Thymus (tissue), 11 donors: ENCODE results near the gene TXNDC15. TPM values are rescaled to one million over a fixed set of nuclear protein-coding genes. Genes with fewer than 3 reads are reported as not detected.

Experiments used
- DNase-seq, 9 donors: peaks; one replicate each; pipeline ENCODE4 v3.0.0-alpha.2; 2013; ENCODE audit warnings: low spot score in 9 of 9, low read depth in 6 of 9, missing footprints in 1 of 9
- H3K27ac ChIP-seq, 2 donors: one replicate each; pipeline ENCODE4 v1.5.1; 2013; ENCODE audit warnings: control low read depth in 1 of 2, low read depth in 1 of 2, low read length in 1 of 2, mild to moderate bottlenecking in 1 of 2, moderate library complexity in 1 of 2
- H3K27me3 ChIP-seq, 2 donors: one replicate each; pipeline ENCODE4 v1.5.1; 2013; ENCODE audit warnings: low read length in 1 of 2; ENCODE audit not compliant: control insufficient read depth in 2 of 2, insufficient read depth in 1 of 2
- H3K36me3 ChIP-seq, 2 donors: one replicate each; pipeline ENCODE4 v1.5.1; 2013; ENCODE audit warnings: low read length in 1 of 2, mild to moderate bottlenecking in 1 of 2, moderate library complexity in 1 of 2; ENCODE audit not compliant: control insufficient read depth in 2 of 2, insufficient read depth in 2 of 2
- H3K4me1 ChIP-seq, 2 donors: one replicate each; pipeline ENCODE4 v1.5.1; 2013; ENCODE audit warnings: low read length in 2 of 2; ENCODE audit not compliant: control insufficient read depth in 2 of 2, insufficient read depth in 2 of 2
- H3K4me3 ChIP-seq, 2 donors: one replicate each; pipeline ENCODE4 v1.5.1; 2013; ENCODE audit warnings: low read length in 2 of 2, control low read depth in 1 of 2, mild to moderate bottlenecking in 1 of 2
- H3K9me3 ChIP-seq, 2 donors: one replicate each; pipeline ENCODE4 v1.5.1; 2013; ENCODE audit warnings: low read length in 1 of 2, mild to moderate bottlenecking in 1 of 2; ENCODE audit not compliant: control insufficient read depth in 2 of 2, insufficient read depth in 1 of 2
- WGBS: extraction: QIAGEN DNeasy Blood & Tissue Kit; methylation state at CpG from one replicate; pipeline ENCODE4 v1.1.7; 2013; 5-methylcytosine and 5-hydroxymethylcytosine counted together
- polyA plus RNA-seq: library from polyadenylated mRNA; stranded (reverse); fragments of 200-250 nt; gene quantifications from one replicate; pipeline ENCODE4 v1.2.3, GENCODE V29; 2013
- total RNA-seq: library from RNA; stranded (reverse); fragments of 120-200 nt; gene quantifications from one replicate; pipeline ENCODE4 v1.2.4, GENCODE V29; 2013
- donor health status: healthy.

TXNDC15 gene
- total and polyA plus RNA-seq, 2 donors: 27.7 to 52.9 TPM

DNA sequence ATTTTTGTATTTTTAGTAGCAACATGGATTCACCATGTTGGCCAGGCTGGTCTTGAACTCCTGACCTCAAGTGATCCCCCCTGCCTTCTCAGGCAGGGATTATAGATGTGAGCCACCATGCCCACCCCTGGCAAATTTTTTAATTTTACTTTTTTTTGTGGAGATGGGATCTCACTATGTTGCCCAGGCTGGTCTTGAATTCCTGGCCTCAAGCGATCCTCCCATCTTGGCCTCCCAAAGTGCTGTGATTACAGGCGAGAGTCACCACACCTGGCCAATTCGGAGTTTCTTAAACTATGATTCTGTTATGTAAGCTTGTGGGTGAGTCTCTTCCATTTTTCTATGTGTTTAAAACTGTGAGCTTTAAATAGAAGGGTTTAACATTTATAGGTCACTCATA, 58.3 kb downstream of the TXNDC15 start:
- Histone ChIP-seq H3K27ac (no peak overlapping the region), H3K36me3 (peaks cover 25 to 30% of the 10 kb centered on the region in 2 donors), H3K27me3 (no peaks in the 10 kb centered on the region), H3K9me3 (no peaks in the 10 kb centered on the region), H3K4me1 (no peaks in the 10 kb centered on the region), H3K4me3 (no peak overlapping the region)
- no peak for DNase-seq
- WGBS: 96% methylated on average over 3 of the region's 3 CpGs

DNA sequence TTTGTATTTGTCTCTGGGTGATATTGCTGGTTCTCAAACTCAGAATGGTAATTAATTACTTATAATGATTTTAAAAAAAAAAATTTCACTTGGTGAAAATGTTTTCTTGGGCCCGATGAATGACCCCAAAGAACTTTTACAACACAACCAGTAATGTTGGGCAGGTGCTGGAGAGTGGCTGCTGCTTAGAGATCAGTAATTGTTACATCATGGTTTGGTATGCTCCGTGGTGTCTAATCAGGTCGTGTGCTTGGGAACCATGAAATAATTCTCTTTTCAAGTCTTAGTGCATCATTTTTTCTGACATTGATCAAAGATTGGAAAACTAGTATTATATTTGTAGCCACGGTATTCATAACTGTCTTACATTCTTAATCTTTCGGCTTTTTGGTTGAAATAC, 60.0 kb downstream of the TXNDC15 start:
- no peak for DNase-seq
- Histone ChIP-seq H3K27ac (no peak overlapping the region), H3K9me3 (no peaks in the 10 kb centered on the region), H3K4me3 (no peak overlapping the region), H3K27me3 (no peaks in the 10 kb centered on the region), H3K4me1 (no peaks in the 10 kb centered on the region), H3K36me3 (peaks cover 23 to 39% of the 10 kb centered on the region in 2 donors)
- WGBS: 98% methylated on average over 5 of the region's 5 CpGs

DNA sequence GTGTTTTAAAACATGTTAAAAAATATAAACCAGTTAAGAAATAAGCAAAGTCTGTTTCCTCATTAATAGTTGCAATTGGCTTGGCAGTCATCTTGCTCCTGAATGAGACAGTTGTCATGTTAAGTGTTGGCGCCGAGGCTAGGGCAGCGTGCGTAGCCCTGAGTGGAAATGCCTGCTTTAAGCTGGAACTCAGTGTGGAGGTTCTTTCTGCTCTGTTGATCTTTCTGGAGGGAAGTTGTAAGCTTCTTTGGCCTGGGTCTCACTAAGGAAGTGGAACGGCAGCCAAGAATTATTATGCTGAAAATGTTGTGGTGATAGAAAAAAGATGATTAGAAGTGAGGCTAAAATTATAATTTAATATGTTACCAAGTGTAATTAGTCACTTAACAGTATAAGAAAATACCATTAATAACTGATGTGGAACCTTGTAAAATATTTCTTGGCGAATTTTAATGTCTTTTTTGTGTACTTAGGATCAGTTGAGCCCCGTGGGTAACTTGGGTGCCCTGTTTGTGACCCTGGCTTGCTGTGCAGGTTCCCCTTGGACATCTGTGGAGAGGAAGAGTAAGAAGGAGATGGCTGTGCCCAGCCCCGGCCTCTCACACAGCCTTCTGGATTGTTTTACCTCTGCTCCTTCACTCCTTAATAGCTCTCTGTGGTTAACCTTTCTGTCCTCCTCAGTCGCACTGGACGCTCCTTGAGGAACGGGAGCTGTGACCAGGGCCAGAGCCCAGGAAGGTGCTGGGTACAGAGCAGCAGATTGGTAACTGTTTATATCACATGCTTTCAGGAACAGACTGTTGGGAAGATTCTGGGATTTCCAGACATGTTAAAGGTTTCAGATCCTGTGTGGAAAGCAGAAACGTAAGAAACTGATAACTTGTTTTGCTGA, 61.8 kb downstream of the TXNDC15 start:
- Histone ChIP-seq H3K9me3 (no peaks in the 10 kb centered on the region), H3K4me1 (no peaks in the 10 kb centered on the region), H3K27me3 (no peaks in the 10 kb centered on the region), H3K4me3 (no peak overlapping the region), H3K36me3 (peaks cover 20 to 38% of the 10 kb centered on the region in 2 donors), H3K27ac (peak overlapping the region in 1 of 2 donors; percentile 27)
- DNase-seq: no peak
- WGBS: 93% methylated on average over 12 of the region's 12 CpGs

DNA sequence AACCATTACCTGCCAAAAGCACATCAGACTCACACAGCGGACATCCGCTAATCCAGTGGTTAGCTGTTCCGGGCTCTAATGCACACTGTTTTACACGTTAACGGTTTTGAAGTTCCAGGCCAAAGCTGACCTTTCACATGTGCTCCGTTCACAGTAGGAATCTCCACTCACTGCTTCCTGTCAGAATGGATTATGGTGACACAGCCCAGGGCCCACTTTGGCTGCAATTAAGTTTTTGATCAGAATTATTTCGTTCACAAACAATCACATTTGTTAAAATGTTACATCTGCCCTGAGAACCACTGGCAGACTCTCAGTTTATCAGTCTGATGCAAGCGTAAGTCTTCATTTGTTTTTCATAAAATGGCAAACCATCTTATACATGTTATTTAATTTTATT, 63.4 kb downstream of the TXNDC15 start:
- 98% methylated on average over 8 of the region's 8 CpGs for WGBS
- H3K36me3 ChIP-seq: peaks cover 20 to 33% of the 10 kb centered on the region in 2 donors

DNA sequence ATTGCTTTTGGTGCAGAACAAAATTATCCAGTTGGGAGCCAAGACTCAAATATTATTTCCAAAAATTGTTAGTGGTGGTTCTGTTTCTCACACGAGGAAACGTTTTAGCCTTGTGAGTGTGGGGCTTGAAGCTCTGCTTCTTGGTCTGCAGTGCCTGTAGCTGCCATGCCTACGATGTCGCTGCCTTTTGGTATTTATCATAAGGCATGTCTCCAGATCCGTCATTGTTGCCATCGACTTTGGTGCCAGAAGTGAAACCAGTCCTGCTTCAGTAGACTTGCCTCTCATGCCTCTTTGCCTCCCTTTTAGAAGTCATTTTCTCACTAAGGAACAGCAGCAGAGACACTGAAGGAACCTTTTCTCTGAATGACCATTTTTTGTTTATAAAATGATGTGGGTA, 63.9 kb downstream of the TXNDC15 start:
- H3K27me3 ChIP-seq: no peaks in the 10 kb centered on the region
- no peak overlapping the region for H3K4me3 ChIP-seq
- DNase-seq: no peak
- no peaks in the 10 kb centered on the region for H3K9me3 ChIP-seq
- 97% methylated on average over 6 of the region's 6 CpGs for WGBS
- peaks cover 20 to 30% of the 10 kb centered on the region in 2 donors for H3K36me3 ChIP-seq
- H3K27ac ChIP-seq: no peak overlapping the region
- no peaks in the 10 kb centered on the region for H3K4me1 ChIP-seq

More for the DNA sequence above, 63.4 kb downstream of the TXNDC15 start:
- no peaks in the 10 kb centered on the region for H3K27me3 ChIP-seq
- no peak overlapping the region for H3K27ac ChIP-seq
- H3K4me3 ChIP-seq: no peak overlapping the region
- no peak for DNase-seq
- no peaks in the 10 kb centered on the region for H3K4me1 ChIP-seq
- no peaks in the 10 kb centered on the region for H3K9me3 ChIP-seq

DNA sequence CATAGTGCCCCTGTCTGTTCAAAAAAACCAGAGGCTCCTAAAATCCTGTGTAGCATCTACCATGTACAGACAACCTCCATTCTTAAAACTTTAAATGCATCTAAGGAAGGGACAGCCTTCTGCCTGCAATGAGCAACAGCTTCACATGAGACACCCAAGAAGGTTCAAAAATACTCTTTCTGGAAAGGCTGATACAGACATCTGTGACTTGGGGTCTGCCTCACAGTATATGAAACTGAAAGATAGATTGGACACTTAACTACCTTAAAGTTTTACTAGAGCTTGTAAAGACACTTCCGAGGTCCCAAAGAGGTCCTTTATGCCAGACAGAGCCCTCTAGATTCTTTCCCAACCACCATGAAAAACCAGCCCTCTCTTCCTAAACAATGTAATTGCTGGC, 65.3 kb downstream of the TXNDC15 start:
- 100% methylated on average over 1 of the region's 1 CpG for WGBS
- no peaks in the 10 kb centered on the region for H3K27me3 ChIP-seq
- no peak overlapping the region for H3K27ac ChIP-seq
- no peak for DNase-seq
- H3K9me3 ChIP-seq: no peaks in the 10 kb centered on the region
- no peaks in the 10 kb centered on the region for H3K4me1 ChIP-seq
- peaks cover 16 to 24% of the 10 kb centered on the region in 2 donors for H3K36me3 ChIP-seq
- no peak overlapping the region for H3K4me3 ChIP-seq

DNA sequence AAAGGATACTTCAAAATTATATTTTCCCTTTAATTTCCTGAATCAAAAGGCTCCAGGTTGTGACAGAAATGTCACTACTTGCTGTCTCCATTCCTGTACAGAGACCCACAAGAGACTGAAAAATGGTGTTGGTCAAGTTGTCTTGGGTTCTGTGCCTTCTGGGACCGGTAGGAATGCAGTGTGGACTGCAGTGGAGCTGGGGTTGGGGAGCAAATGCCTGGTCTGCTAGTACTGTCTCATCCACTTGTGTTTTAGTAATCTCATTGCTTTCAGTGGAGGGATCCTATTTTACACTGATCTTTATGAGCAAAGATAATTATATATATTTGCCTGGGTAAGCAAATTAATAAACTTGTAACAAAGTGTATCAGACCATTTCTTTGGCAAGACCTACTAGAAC, 69.4 kb downstream of the TXNDC15 start:
- Histone ChIP-seq H3K27me3 (no peaks in the 10 kb centered on the region), H3K36me3 (peaks cover 5 to 9% of the 10 kb centered on the region in 2 donors), H3K4me1 (no peaks in the 10 kb centered on the region), H3K9me3 (no peaks in the 10 kb centered on the region), H3K27ac (no peak overlapping the region), H3K4me3 (no peak overlapping the region)
- no peak for DNase-seq
- WGBS: 88% methylated on average over 1 of the region's 1 CpG

- no peaks in the 10 kb centered on the region for H3K9me3 ChIP-seq
- peaks cover 5 to 9% of the 10 kb centered on the region in 2 donors for H3K36me3 ChIP-seq
- 93% methylated on average over 1 of the region's 1 CpG for WGBS
- no peak overlapping the region for H3K27ac ChIP-seq
- H3K27me3 ChIP-seq: no peaks in the 10 kb centered on the region
- H3K4me1 ChIP-seq: no peaks in the 10 kb centered on the region
- DNase-seq: no peak
- no peak overlapping the region for H3K4me3 ChIP-seq
Observed at GRCh38 chr5:134944630-134945029, 70.5 kb downstream of the TXNDC15 start.

GRCh38 chr5:134945041-134945440, 70.9 kb downstream of the TXNDC15 start:
- Histone ChIP-seq H3K4me3 (no peak overlapping the region), H3K36me3 (peaks cover 2 to 5% of the 10 kb centered on the region in 2 donors), H3K27ac (no peak overlapping the region), H3K9me3 (no peaks in the 10 kb centered on the region), H3K27me3 (no peaks in the 10 kb centered on the region), H3K4me1 (no peaks in the 10 kb centered on the region)
- WGBS: 96% methylated on average over 2 of the region's 2 CpGs
- DNase-seq: no peak
